Smooth muscle cell (in vitro differentiated cells): ENCODE data around the gene STX18. TPM values are rescaled to one million over a fixed set of nuclear protein-coding genes. Genes with fewer than 3 reads are reported as not detected.

Experiments used
- DNase-seq: peaks from one replicate; lab custom pipeline; 2025; ENCODE audit not compliant: unreplicated experiment; lab: John Stamatoyannopoulos, UW
- H2AFZ ChIP-seq: fragments of 200-600 bp; sonication (generic); 2 replicates; pipeline ENCODE4 v1.6.0; 2016; ENCODE audit warnings: antibody characterized with exemption, low read depth, mild to moderate bottlenecking
- H3F3A ChIP-seq: fragments of 200-600 bp; sonication (generic); 2 replicates; pipeline ENCODE4 v1.6.0; 2017; ENCODE audit warnings: antibody characterized with exemption, low read depth
- H3K27ac ChIP-seq: fragments of 200-600 bp; sonication (generic); 2 replicates; pipeline ENCODE4 v1.5.1; 2016; ENCODE audit warnings: low read depth, mild to moderate bottlenecking
- H3K27me3 ChIP-seq: fragments of 200-600 bp; sonication (generic); 2 replicates; pipeline ENCODE4 v1.6.1; 2016; ENCODE audit warnings: low read depth, mild to moderate bottlenecking
- H3K36me3 ChIP-seq: fragments of 200-600 bp; sonication (generic); 2 replicates; pipeline ENCODE4 v1.5.1; 2016; ENCODE audit warnings: low read depth
- H3K4me1 ChIP-seq: fragments of 200-600 bp; sonication (generic); 2 replicates; pipeline ENCODE4 v1.5.1; 2016; ENCODE audit warnings: low read depth
- H3K4me2 ChIP-seq: fragments of 200-600 bp; sonication (generic); 2 replicates; pipeline ENCODE4 v1.6.0; 2016; ENCODE audit warnings: mild to moderate bottlenecking
- H3K4me3 ChIP-seq: fragments of 200-600 bp; sonication (generic); 2 replicates; pipeline ENCODE4 v1.5.1; 2016; ENCODE audit warnings: mild to moderate bottlenecking
- H3K79me2 ChIP-seq: fragments of 200-600 bp; sonication (generic); 2 replicates; pipeline ENCODE4 v1.6.0; 2016; ENCODE audit warnings: low read depth, mild to moderate bottlenecking
- H3K9ac ChIP-seq: fragments of 200-600 bp; sonication (generic); 2 replicates; pipeline ENCODE4 v1.6.0; 2016; ENCODE audit warnings: low read depth
- H3K9me3 ChIP-seq: fragments of 200-600 bp; sonication (generic); replicated peaks from 2 replicates; pipeline ENCODE4 v1.5.1; 2016; ENCODE audit warnings: low read depth
- H4K20me1 ChIP-seq: fragments of 200-600 bp; sonication (generic); 2 replicates; pipeline ENCODE4 v1.6.0; 2016; ENCODE audit warnings: low read depth
- WGBS: methylation state at CpG from one replicate; pipeline ENCODE4 v1.1.7; 2016; ENCODE audit warnings: low lambda C conversion rate; 5-methylcytosine and 5-hydroxymethylcytosine counted together
- polyA plus RNA-seq: library from polyadenylated mRNA; unstranded; fragments of >200 nt; fragmentation: Nextera tagmentation; extraction: Ambion mirVana; gene quantifications from 2 replicates; pipeline ENCODE4 v1.2.1, GENCODE V29; 2016
- total RNA-seq: library from RNA; depleted of rRNA; stranded (reverse); fragments of >200 nt; gene quantifications from 2 replicates; pipeline ENCODE4 v1.2.3, GENCODE V29; 2014
- TF ChIP-seq, protein P1 (sequence below): fragments of 200-600 bp; sonication (generic); IDR thresholded peaks from 2 replicates; pipeline ENCODE4 v1.5.1; 2017; ENCODE audit warnings: borderline replicate concordance, mild to moderate bottlenecking, antibody characterized with exemption; ENCODE audit not compliant: insufficient read depth, poor library complexity, severe bottlenecking

The STX18 gene
- total RNA-seq: 17.7 and 26.0 TPM in 2 replicates
- polyA plus RNA-seq: 23.3 and 26.6 TPM in 2 replicates

DNA sequence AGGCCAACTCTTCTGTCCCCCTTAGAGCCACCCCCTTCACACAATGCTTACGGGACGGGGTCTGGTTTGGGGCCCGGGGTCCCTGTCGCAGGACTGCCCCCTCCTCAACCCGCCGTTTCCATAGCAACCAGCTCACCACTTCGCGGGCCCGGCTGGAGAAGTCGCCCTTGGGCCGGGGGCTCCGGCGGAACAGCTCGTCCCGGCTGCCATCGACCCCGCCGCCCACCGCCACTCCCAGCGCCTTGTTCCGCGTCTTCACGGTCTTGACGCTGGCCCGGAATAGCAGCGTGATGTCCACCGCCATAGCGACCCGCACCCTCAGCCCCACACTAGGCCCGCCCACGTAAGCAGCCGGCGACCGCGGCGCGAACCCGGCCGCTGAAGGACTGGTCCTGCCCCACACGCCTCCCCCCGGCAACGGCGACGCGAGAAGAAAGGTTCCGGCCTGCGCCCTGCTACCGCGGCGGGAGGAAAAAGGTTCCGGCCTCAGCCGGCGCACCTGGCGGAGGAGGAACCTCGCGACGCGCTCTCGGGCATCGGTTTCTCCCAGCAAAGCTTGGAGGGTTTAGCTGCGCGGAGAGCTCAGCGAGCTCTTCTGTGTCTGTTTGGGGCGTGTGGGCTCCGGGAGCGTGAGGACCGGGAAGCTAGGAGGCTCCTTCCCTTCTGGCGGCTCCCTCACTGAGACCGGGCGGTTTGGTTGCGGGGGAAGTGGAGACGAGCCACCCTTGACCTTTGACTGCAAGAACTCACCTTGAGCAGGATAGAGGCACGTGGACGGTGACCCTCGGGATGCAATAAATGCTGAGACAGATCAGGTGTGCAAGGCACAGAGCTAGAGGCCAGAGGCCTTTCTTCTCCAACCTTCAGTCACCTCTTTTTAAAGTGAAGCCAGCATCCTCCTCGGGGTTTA is at the start of gene STX18:
Gene STX18 (minus strand): TSS at position 388 of the 910 bp plus-strand sequence. CDS start 84 bp downstream, at position 304.
- Histone ChIP-seq H2AFZ (peak within 1 kb of the TSS; percentile 90), H3K27me3 (no peaks in the 10 kb centered on the region), H3K4me1 (peaks cover 18% of the 10 kb centered on the region), H4K20me1 (peaks cover 36% of the 10 kb centered on the region), H3K79me2 (peaks cover 50% of the 10 kb centered on the region), H3K4me3 (peak within 1 kb of the TSS; percentile 79), H3K36me3 (no peaks in the 10 kb centered on the region), H3K4me2 (peak within 1 kb of the TSS; percentile 95), H3K9ac (peak within 1 kb of the TSS; percentile 97), H3K9me3 (no peaks in the 10 kb centered on the region), H3K27ac (peak within 1 kb of the TSS; percentile 90), H3F3A (no peaks in the 10 kb centered on the region)
- DNase-seq: peak; percentile 60
- under 1% methylated on average over 74 of the region's 76 CpGs for WGBS
- TF ChIP-seq, protein P1, sequence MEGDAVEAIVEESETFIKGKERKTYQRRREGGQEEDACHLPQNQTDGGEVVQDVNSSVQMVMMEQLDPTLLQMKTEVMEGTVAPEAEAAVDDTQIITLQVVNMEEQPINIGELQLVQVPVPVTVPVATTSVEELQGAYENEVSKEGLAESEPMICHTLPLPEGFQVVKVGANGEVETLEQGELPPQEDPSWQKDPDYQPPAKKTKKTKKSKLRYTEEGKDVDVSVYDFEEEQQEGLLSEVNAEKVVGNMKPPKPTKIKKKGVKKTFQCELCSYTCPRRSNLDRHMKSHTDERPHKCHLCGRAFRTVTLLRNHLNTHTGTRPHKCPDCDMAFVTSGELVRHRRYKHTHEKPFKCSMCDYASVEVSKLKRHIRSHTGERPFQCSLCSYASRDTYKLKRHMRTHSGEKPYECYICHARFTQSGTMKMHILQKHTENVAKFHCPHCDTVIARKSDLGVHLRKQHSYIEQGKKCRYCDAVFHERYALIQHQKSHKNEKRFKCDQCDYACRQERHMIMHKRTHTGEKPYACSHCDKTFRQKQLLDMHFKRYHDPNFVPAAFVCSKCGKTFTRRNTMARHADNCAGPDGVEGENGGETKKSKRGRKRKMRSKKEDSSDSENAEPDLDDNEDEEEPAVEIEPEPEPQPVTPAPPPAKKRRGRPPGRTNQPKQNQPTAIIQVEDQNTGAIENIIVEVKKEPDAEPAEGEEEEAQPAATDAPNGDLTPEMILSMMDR: no peak

DNA sequence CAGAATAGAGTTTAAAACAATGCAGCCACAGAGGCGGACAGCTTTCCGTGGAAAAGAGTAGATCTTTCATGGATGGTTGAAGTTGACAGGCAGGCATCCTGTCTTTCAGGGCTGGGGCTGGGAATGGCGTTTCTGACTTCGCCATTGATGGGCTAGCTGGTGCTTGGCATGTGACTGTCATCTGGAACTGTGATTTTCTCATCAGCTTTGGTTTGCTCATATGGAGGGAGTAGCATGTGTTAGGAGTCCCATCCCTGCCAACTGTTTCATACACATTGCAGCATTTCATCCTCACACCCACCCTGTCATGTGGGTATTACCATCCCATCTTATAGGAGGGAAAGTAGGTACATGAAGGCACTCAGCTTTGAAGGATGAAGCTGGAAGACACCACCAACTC is 49.2 kb upstream of the STX18 start:
- H3K4me2 ChIP-seq: no peak overlapping the region
- TF ChIP-seq, protein P1: no peak
- H3F3A ChIP-seq: no peaks in the 10 kb centered on the region
- H3K79me2 ChIP-seq: no peaks in the 10 kb centered on the region
- no peak overlapping the region for H3K9ac ChIP-seq
- no peaks in the 10 kb centered on the region for H3K9me3 ChIP-seq
- H4K20me1 ChIP-seq: no peaks in the 10 kb centered on the region
- no peak overlapping the region for H2AFZ ChIP-seq
- H3K27me3 ChIP-seq: no peaks in the 10 kb centered on the region
- no peak overlapping the region for H3K27ac ChIP-seq
- no peaks in the 10 kb centered on the region for H3K4me1 ChIP-seq
- H3K36me3 ChIP-seq: no peaks in the 10 kb centered on the region
- no peak overlapping the region for H3K4me3 ChIP-seq
- DNase-seq: no peak
- 94% methylated on average over 4 of the region's 4 CpGs for WGBS

DNA sequence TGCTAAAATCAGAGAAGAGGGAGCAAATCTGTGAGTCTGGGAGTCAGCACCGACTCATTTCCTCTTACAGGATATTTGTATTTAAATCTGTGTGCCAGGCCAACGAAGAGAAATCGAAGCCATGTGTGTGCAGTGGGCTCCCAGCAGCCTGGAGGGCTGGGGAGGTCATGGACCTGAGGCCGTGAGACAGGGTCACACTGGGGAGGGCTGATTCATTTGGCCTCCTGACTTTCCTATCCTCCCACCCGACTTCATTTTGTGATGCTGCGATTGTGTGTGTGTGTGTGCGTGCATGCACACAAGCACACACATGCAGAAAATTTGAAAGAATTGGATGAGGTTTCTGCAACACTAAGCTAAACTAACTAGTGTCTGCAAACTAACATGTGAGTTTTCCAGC is 48.7 kb upstream of the STX18 start:
- Histone ChIP-seq H3F3A (no peaks in the 10 kb centered on the region), H3K4me2 (no peak overlapping the region), H3K27me3 (no peaks in the 10 kb centered on the region), H4K20me1 (no peaks in the 10 kb centered on the region), H3K9ac (no peak overlapping the region), H3K27ac (no peak overlapping the region), H3K4me3 (no peak overlapping the region), H3K4me1 (no peaks in the 10 kb centered on the region), H3K36me3 (no peaks in the 10 kb centered on the region), H2AFZ (no peak overlapping the region), H3K9me3 (no peaks in the 10 kb centered on the region), H3K79me2 (no peaks in the 10 kb centered on the region)
- TF ChIP-seq, protein P1: no peak
- WGBS: 75% methylated on average over 7 of the region's 7 CpGs
- DNase-seq: no peak
